ENCODE data around the gene GNB1. TPM values are rescaled to one million over a fixed set of nuclear protein-coding genes. Genes with fewer than 3 reads are reported as not detected.
"Not testable (repeated sequence)": the region's sequence is repeated elsewhere in the genome, so short reads cannot be mapped to it uniquely, and the experiment has no call there.

The GNB1 gene
- total RNA-seq, 2 experiments from 2014 or later, result 396 to 403 TPM

- intact Hi-C loops (cut with micrococcal nuclease), result no loop called here
- Mint-ChIP-seq H3K27ac (no peak overlapping the region), H3K4me1 (ENCODE audit: low read depth) (no peaks in the 10 kb centered on the region), H3K4me3 (no peak overlapping the region), H3K9me3 (no peaks in the 10 kb centered on the region), H3K36me3 (peaks cover 21% of the 10 kb centered on the region), H3K27me3 (no peaks in the 10 kb centered on the region)
- ChIA-PET CTCF (interaction anchor here (1.4 kb wide), 1 partner anchor 150 kb away, joined by 3 read pairs; no protein-coding TSS in a partner anchor), POLR2A (no interaction called here)
- no peak for DNase-seq
Measured at GRCh38 chr1:1755426-1755825, 135.5 kb downstream of the GNB1 start.

GRCh38 chr1:1754051-1754815 is 136.7 kb downstream of the GNB1 start:
- ChIA-PET POLR2A (no interaction called here), CTCF (interaction anchor here (1.0 kb wide), 1 partner anchor 152 kb away, joined by 3 read pairs; no protein-coding TSS in a partner anchor)
- no peak for DNase-seq
- peaks cover 19% of the 10 kb centered on the region for H3K36me3 Mint-ChIP-seq
- intact Hi-C loops (cut with micrococcal nuclease), result no loop called here
- H3K4me1 Mint-ChIP-seq (ENCODE audit: low read depth), result no peaks in the 10 kb centered on the region
- no peaks in the 10 kb centered on the region for H3K9me3 Mint-ChIP-seq
- H3K27ac Mint-ChIP-seq, result no peak overlapping the region
- no peak overlapping the region for H3K4me3 Mint-ChIP-seq
- H3K27me3 Mint-ChIP-seq, result no peaks in the 10 kb centered on the region

- Mint-ChIP-seq H3K4me1 (ENCODE audit: low read depth) (peaks cover under 1% of the 10 kb centered on the region), H3K36me3 (peaks cover 19% of the 10 kb centered on the region), H3K4me3 (no peak overlapping the region), H3K27me3 (no peaks in the 10 kb centered on the region), H3K9me3 (no peaks in the 10 kb centered on the region), H3K27ac (no peak overlapping the region)
- intact Hi-C loops (cut with micrococcal nuclease), result no loop called here
- ChIA-PET POLR2A (no interaction called here), CTCF (interaction anchor here (1.0 kb wide), 1 partner anchor 152 kb away, joined by 3 read pairs; no protein-coding TSS in a partner anchor)
- no peak for DNase-seq
Measured at GRCh38 chr1:1753607-1754005, 137.3 kb downstream of the GNB1 start.

GRCh38 chr1:1752636-1753606 is 138.0 kb downstream of the GNB1 start:
- ChIA-PET POLR2A (no interaction called here), CTCF (interaction anchor here (0.9 kb wide), 1 partner anchor 153 kb away, joined by 4 read pairs; no protein-coding TSS in a partner anchor)
- H3K4me1 Mint-ChIP-seq (ENCODE audit: low read depth), result peaks cover 3% of the 10 kb centered on the region
- H3K27me3 Mint-ChIP-seq, result no peaks in the 10 kb centered on the region
- H3K36me3 Mint-ChIP-seq, result peaks cover 17% of the 10 kb centered on the region
- no peaks in the 10 kb centered on the region for H3K9me3 Mint-ChIP-seq
- intact Hi-C loops (cut with micrococcal nuclease), result no loop called here
- no peak overlapping the region for H3K4me3 Mint-ChIP-seq
- H3K27ac Mint-ChIP-seq, result no peak overlapping the region
- no peak for DNase-seq

GRCh38 chr1:1752190-1752589 is 138.7 kb downstream of the GNB1 start:
- no peaks in the 10 kb centered on the region for H3K27me3 Mint-ChIP-seq
- ChIA-PET CTCF (interaction anchor here (0.9 kb wide), 1 partner anchor 153 kb away, joined by 4 read pairs; no protein-coding TSS in a partner anchor), POLR2A (no interaction called here)
- intact Hi-C loops (cut with micrococcal nuclease), result no loop called here
- no peak for DNase-seq
- H3K27ac Mint-ChIP-seq, result no peak overlapping the region
- H3K36me3 Mint-ChIP-seq, result peaks cover 14% of the 10 kb centered on the region
- H3K4me3 Mint-ChIP-seq, result no peak overlapping the region
- no peaks in the 10 kb centered on the region for H3K9me3 Mint-ChIP-seq
- H3K4me1 Mint-ChIP-seq (ENCODE audit: low read depth), result peaks cover 3% of the 10 kb centered on the region

GRCh38 chr1:1749941-1750340 is 140.9 kb downstream of the GNB1 start:
- H3K4me1 Mint-ChIP-seq (ENCODE audit: low read depth); DNase-seq; H3K27me3 Mint-ChIP-seq; CTCF ChIA-PET; H3K4me3 Mint-ChIP-seq; POLR2A ChIA-PET; intact Hi-C loops (cut with micrococcal nuclease); H3K9me3 Mint-ChIP-seq; H3K36me3 Mint-ChIP-seq; H3K27ac Mint-ChIP-seq: not testable (repeated sequence)

GRCh38 chr1:1748686-1749321 is 142.1 kb downstream of the GNB1 start:
- Mint-ChIP-seq H3K27me3 (no peaks in the 10 kb centered on the region), H3K4me1 (ENCODE audit: low read depth) (peaks cover 3% of the 10 kb centered on the region), H3K4me3 (no peak overlapping the region), H3K9me3 (no peaks in the 10 kb centered on the region), H3K27ac (no peak overlapping the region), H3K36me3 (peaks cover under 1% of the 10 kb centered on the region)
- no peak for DNase-seq
- CTCF ChIA-PET, result no interaction called here
- POLR2A ChIA-PET, result no interaction called here
- intact Hi-C loops (cut with micrococcal nuclease), result no loop called here

GRCh38 chr1:1746566-1746909 is 144.3 kb downstream of the GNB1 start:
- CTCF ChIA-PET; H3K27me3 Mint-ChIP-seq; H3K4me1 Mint-ChIP-seq (ENCODE audit: low read depth); intact Hi-C loops (cut with micrococcal nuclease); H3K27ac Mint-ChIP-seq; DNase-seq; H3K4me3 Mint-ChIP-seq; H3K36me3 Mint-ChIP-seq; POLR2A ChIA-PET; H3K9me3 Mint-ChIP-seq: not testable (repeated sequence)

- H3K36me3 Mint-ChIP-seq; CTCF ChIA-PET; H3K9me3 Mint-ChIP-seq; H3K27me3 Mint-ChIP-seq; intact Hi-C loops (cut with micrococcal nuclease); POLR2A ChIA-PET; H3K4me1 Mint-ChIP-seq (ENCODE audit: low read depth): not testable (repeated sequence)
- Mint-ChIP-seq H3K4me3 (peak overlapping the region; percentile 23), H3K27ac (peak overlapping the region; percentile 65)
- peak; percentile 72 for DNase-seq
Measured at GRCh38 chr1:1745651-1746565, 145.0 kb downstream of the GNB1 start.

- H3K27me3 Mint-ChIP-seq; intact Hi-C loops (cut with micrococcal nuclease); DNase-seq; H3K36me3 Mint-ChIP-seq; H3K4me1 Mint-ChIP-seq (ENCODE audit: low read depth); H3K4me3 Mint-ChIP-seq; CTCF ChIA-PET; H3K27ac Mint-ChIP-seq; POLR2A ChIA-PET; H3K9me3 Mint-ChIP-seq: not testable (repeated sequence)
Measured at GRCh38 chr1:1742529-1742928, 148.4 kb downstream of the GNB1 start.

GRCh38 chr1:1741013-1741412 is 149.9 kb downstream of the GNB1 start:
- H3K27ac Mint-ChIP-seq; H3K36me3 Mint-ChIP-seq; H3K9me3 Mint-ChIP-seq; H3K27me3 Mint-ChIP-seq; POLR2A ChIA-PET; CTCF ChIA-PET; H3K4me1 Mint-ChIP-seq (ENCODE audit: low read depth); DNase-seq; intact Hi-C loops (cut with micrococcal nuclease); H3K4me3 Mint-ChIP-seq: not testable (repeated sequence)

All from activated CD4-positive, alpha-beta memory T cell treated with anti-CD3 and anti-CD28 coated beads for 36 hours (primary cell).